ENCODE results near the gene PRKCE.

PRKCE gene

GRCh38 chr2:45899926-45900325, 248.5 kb downstream of the PRKCE start:
- Histone ChIP-seq H3K27ac (ENCODE audit: low read length) (no peak overlapping the region), H3K27me3 (ENCODE audit: low read depth, low read length) (no peaks in the 10 kb centered on the region), H3K4me3 (ENCODE audit: low read depth in 1 of 2, low read length in 2 of 2) (no peak overlapping the region), H3K4me1 (ENCODE audit: control insufficient read depth in 1 of 2, insufficient read depth in 2 of 2, low read length in 2 of 2) (peaks cover 4 to 13% of the 10 kb centered on the region in 2 donors), H3K9me3 (ENCODE audit: control insufficient read depth in 1 of 2, low read length in 2 of 2) (no peaks in the 10 kb centered on the region), H3K36me3 (ENCODE audit: control insufficient read depth in 1 of 2, insufficient read depth in 2 of 2, low read length in 2 of 2) (no peaks in the 10 kb centered on the region)

- Histone ChIP-seq H3K4me3 (ENCODE audit: low read depth in 1 of 2, low read length in 2 of 2) (no peak overlapping the region), H3K4me1 (ENCODE audit: control insufficient read depth in 1 of 2, insufficient read depth in 2 of 2, low read length in 2 of 2) (peaks cover 0 to 4% of the 10 kb centered on the region in 2 donors), H3K27ac (ENCODE audit: low read length) (no peak overlapping the region), H3K36me3 (ENCODE audit: control insufficient read depth in 1 of 2, insufficient read depth in 2 of 2, low read length in 2 of 2) (no peaks in the 10 kb centered on the region), H3K27me3 (ENCODE audit: low read depth, low read length) (no peaks in the 10 kb centered on the region), H3K9me3 (ENCODE audit: control insufficient read depth in 1 of 2, low read length in 2 of 2) (no peaks in the 10 kb centered on the region)
Observed at GRCh38 chr2:45901468-45902032, 250.1 kb downstream of the PRKCE start.

DNA sequence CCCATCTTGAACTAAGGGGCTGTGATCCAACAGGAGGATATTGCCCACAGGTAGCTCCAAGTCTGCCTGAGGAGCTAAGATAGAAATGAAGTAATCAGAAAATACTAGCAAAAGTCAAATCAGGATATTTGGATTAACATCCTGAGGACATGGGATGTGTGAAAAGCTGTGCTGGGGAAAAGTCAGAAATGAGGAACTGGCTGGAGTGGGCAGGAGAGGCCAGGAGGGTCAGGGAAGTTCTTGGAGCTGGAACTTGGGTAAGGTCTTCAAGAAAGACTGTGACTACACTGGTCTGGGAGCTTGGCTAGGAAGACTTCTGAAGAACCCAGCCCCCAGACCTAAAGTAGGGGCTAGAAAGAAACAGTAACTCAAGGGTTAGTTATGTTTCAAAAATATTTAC, 250.9 kb downstream of the PRKCE start:
- Histone ChIP-seq H3K9me3 (ENCODE audit: control insufficient read depth in 1 of 2, low read length in 2 of 2) (no peaks in the 10 kb centered on the region), H3K27me3 (ENCODE audit: low read depth, low read length) (no peaks in the 10 kb centered on the region), H3K4me3 (ENCODE audit: low read depth in 1 of 2, low read length in 2 of 2) (no peak overlapping the region), H3K27ac (ENCODE audit: low read length) (no peak overlapping the region), H3K36me3 (ENCODE audit: control insufficient read depth in 1 of 2, insufficient read depth in 2 of 2, low read length in 2 of 2) (no peaks in the 10 kb centered on the region), H3K4me1 (ENCODE audit: control insufficient read depth in 1 of 2, insufficient read depth in 2 of 2, low read length in 2 of 2) (peaks cover 0 to 4% of the 10 kb centered on the region in 2 donors)

GRCh38 chr2:45902781-45903375, 251.4 kb downstream of the PRKCE start:
- H3K36me3 ChIP-seq (ENCODE audit: control insufficient read depth in 1 of 2, insufficient read depth in 2 of 2, low read length in 2 of 2): no peaks in the 10 kb centered on the region
- H3K27ac ChIP-seq (ENCODE audit: low read length): no peak overlapping the region
- peaks cover 0 to 4% of the 10 kb centered on the region in 2 donors for H3K4me1 ChIP-seq (ENCODE audit: control insufficient read depth in 1 of 2, insufficient read depth in 2 of 2, low read length in 2 of 2)
- H3K9me3 ChIP-seq (ENCODE audit: control insufficient read depth in 1 of 2, low read length in 2 of 2): no peaks in the 10 kb centered on the region
- H3K27me3 ChIP-seq (ENCODE audit: low read depth, low read length): no peaks in the 10 kb centered on the region
- H3K4me3 ChIP-seq (ENCODE audit: low read depth in 1 of 2, low read length in 2 of 2): no peak overlapping the region

GRCh38 chr2:45904267-45904945, 252.9 kb downstream of the PRKCE start:
- Histone ChIP-seq H3K4me3 (ENCODE audit: low read depth in 1 of 2, low read length in 2 of 2) (no peak overlapping the region), H3K27me3 (ENCODE audit: low read depth, low read length) (no peaks in the 10 kb centered on the region), H3K36me3 (ENCODE audit: control insufficient read depth in 1 of 2, insufficient read depth in 2 of 2, low read length in 2 of 2) (no peaks in the 10 kb centered on the region), H3K9me3 (ENCODE audit: control insufficient read depth in 1 of 2, low read length in 2 of 2) (no peaks in the 10 kb centered on the region), H3K4me1 (ENCODE audit: control insufficient read depth in 1 of 2, insufficient read depth in 2 of 2, low read length in 2 of 2) (no peaks in the 10 kb centered on the region), H3K27ac (ENCODE audit: low read length) (no peak overlapping the region)

- no peak overlapping the region for H3K27ac ChIP-seq (ENCODE audit: low read length)
- H3K4me1 ChIP-seq (ENCODE audit: control insufficient read depth in 1 of 2, insufficient read depth in 2 of 2, low read length in 2 of 2): no peaks in the 10 kb centered on the region
- H3K36me3 ChIP-seq (ENCODE audit: control insufficient read depth in 1 of 2, insufficient read depth in 2 of 2, low read length in 2 of 2): no peaks in the 10 kb centered on the region
- H3K27me3 ChIP-seq (ENCODE audit: low read depth, low read length): no peaks in the 10 kb centered on the region
- H3K9me3 ChIP-seq (ENCODE audit: control insufficient read depth in 1 of 2, low read length in 2 of 2): no peaks in the 10 kb centered on the region
- no peak overlapping the region for H3K4me3 ChIP-seq (ENCODE audit: low read depth in 1 of 2, low read length in 2 of 2)
Observed at GRCh38 chr2:45904946-45905631, 253.6 kb downstream of the PRKCE start.

DNA sequence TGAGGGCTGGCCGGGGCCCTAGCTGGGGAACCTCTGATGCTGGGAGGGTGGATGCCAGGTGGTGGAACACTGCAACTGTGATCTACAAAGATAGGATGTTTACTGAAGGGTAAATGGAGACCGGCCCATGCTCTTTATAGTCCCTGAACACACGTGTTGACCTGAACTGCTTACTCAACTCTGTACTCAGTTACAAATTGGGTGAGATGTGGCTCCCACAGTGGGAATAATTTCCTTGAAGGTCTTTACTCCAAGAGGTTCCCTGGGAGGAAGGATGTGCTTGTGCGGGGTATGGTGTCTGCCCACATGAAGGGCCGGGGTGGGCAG, 254.1 kb downstream of the PRKCE start:
- H3K27me3 ChIP-seq (ENCODE audit: low read depth, low read length): no peaks in the 10 kb centered on the region

GRCh38 chr2:45907592-45907991, 256.1 kb downstream of the PRKCE start:
- Histone ChIP-seq H3K9me3 (ENCODE audit: control insufficient read depth in 1 of 2, low read length in 2 of 2) (no peaks in the 10 kb centered on the region), H3K4me1 (ENCODE audit: control insufficient read depth in 1 of 2, insufficient read depth in 2 of 2, low read length in 2 of 2) (no peaks in the 10 kb centered on the region)

More for the DNA sequence above, 254.1 kb downstream of the PRKCE start:
- no peaks in the 10 kb centered on the region for H3K9me3 ChIP-seq (ENCODE audit: control insufficient read depth in 1 of 2, low read length in 2 of 2)
- no peak overlapping the region for H3K4me3 ChIP-seq (ENCODE audit: low read depth in 1 of 2, low read length in 2 of 2)
- no peak overlapping the region for H3K27ac ChIP-seq (ENCODE audit: low read length)
- H3K4me1 ChIP-seq (ENCODE audit: control insufficient read depth in 1 of 2, insufficient read depth in 2 of 2, low read length in 2 of 2): no peaks in the 10 kb centered on the region
- H3K36me3 ChIP-seq (ENCODE audit: control insufficient read depth in 1 of 2, insufficient read depth in 2 of 2, low read length in 2 of 2): no peaks in the 10 kb centered on the region

GRCh38 chr2:45908316-45909170, 257.1 kb downstream of the PRKCE start:
- Histone ChIP-seq H3K4me1 (ENCODE audit: control insufficient read depth in 1 of 2, insufficient read depth in 2 of 2, low read length in 2 of 2) (no peaks in the 10 kb centered on the region), H3K4me3 (ENCODE audit: low read depth in 1 of 2, low read length in 2 of 2) (no peak overlapping the region), H3K27me3 (ENCODE audit: low read depth, low read length) (no peaks in the 10 kb centered on the region), H3K36me3 (ENCODE audit: control insufficient read depth in 1 of 2, insufficient read depth in 2 of 2, low read length in 2 of 2) (no peaks in the 10 kb centered on the region), H3K27ac (ENCODE audit: low read length) (no peak overlapping the region), H3K9me3 (ENCODE audit: control insufficient read depth in 1 of 2, low read length in 2 of 2) (no peaks in the 10 kb centered on the region)

More at GRCh38 chr2:45907592-45907991, 256.1 kb downstream of the PRKCE start:
- H3K27ac ChIP-seq (ENCODE audit: low read length): no peak overlapping the region
- no peaks in the 10 kb centered on the region for H3K27me3 ChIP-seq (ENCODE audit: low read depth, low read length)
- H3K36me3 ChIP-seq (ENCODE audit: control insufficient read depth in 1 of 2, insufficient read depth in 2 of 2, low read length in 2 of 2): no peaks in the 10 kb centered on the region
- no peak overlapping the region for H3K4me3 ChIP-seq (ENCODE audit: low read depth in 1 of 2, low read length in 2 of 2)

- no peaks in the 10 kb centered on the region for H3K36me3 ChIP-seq (ENCODE audit: control insufficient read depth in 1 of 2, insufficient read depth in 2 of 2, low read length in 2 of 2)
- H3K27ac ChIP-seq (ENCODE audit: low read length): no peak overlapping the region
- no peaks in the 10 kb centered on the region for H3K4me1 ChIP-seq (ENCODE audit: control insufficient read depth in 1 of 2, insufficient read depth in 2 of 2, low read length in 2 of 2)
- no peak overlapping the region for H3K4me3 ChIP-seq (ENCODE audit: low read depth in 1 of 2, low read length in 2 of 2)
- no peaks in the 10 kb centered on the region for H3K9me3 ChIP-seq (ENCODE audit: control insufficient read depth in 1 of 2, low read length in 2 of 2)
- H3K27me3 ChIP-seq (ENCODE audit: low read depth, low read length): no peaks in the 10 kb centered on the region
Observed at GRCh38 chr2:45909171-45909565, 257.7 kb downstream of the PRKCE start.

DNA sequence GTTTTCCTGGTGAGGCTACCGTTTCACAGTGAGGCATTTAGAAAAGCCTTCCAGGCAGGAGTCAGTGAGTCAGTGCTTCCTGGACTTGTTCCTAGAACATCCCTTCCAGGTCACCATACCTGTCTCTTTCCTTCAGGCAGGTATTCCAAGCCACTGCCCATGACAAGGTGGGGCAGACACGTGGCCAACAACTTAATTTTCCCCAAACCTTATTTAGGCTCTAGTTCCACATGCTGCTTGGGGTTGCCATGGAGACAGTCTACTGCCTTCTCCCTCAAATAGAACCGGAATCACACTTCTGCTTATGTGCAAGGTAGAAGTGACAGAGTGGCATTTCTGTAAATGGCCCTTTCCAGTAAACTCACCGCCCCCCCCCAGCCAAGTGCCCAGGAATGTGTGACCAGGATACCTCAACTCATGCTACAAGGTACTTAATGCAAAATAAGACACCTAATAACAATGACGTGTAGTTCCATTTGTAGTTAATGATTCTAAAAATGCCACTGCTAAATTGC, 258.3 kb downstream of the PRKCE start:
- no peaks in the 10 kb centered on the region for H3K9me3 ChIP-seq (ENCODE audit: control insufficient read depth in 1 of 2, low read length in 2 of 2)
- H3K4me3 ChIP-seq (ENCODE audit: low read depth in 1 of 2, low read length in 2 of 2): no peak overlapping the region
- no peaks in the 10 kb centered on the region for H3K27me3 ChIP-seq (ENCODE audit: low read depth, low read length)
- H3K36me3 ChIP-seq (ENCODE audit: control insufficient read depth in 1 of 2, insufficient read depth in 2 of 2, low read length in 2 of 2): no peaks in the 10 kb centered on the region
- H3K27ac ChIP-seq (ENCODE audit: low read length): no peak overlapping the region
- H3K4me1 ChIP-seq (ENCODE audit: control insufficient read depth in 1 of 2, insufficient read depth in 2 of 2, low read length in 2 of 2): no peaks in the 10 kb centered on the region
